Kidney (tissue), 14 donors: ENCODE results near the gene AEN. TPM values are rescaled to one million over a fixed set of nuclear protein-coding genes. Genes with fewer than 3 reads are reported as not detected.

ENCODE experiments used
- DNase-seq, 5 donors: peaks; one replicate each; pipeline ENCODE4 v3.0.0-alpha.2; 2013 to 2020
- FAIRE-seq: peaks from 2 replicates; lab custom pipeline; 2012; peaks lifted over from hg19 to GRCh38; lab: Jason Lieb, UNC
- H3K27ac ChIP-seq, 2 donors: one replicate each; pipeline ENCODE4 v1.7.0; 2013; ENCODE audit warnings: low read depth in 2 of 2, low read length in 2 of 2, inconsistent platforms in 1 of 2
- H3K27me3 ChIP-seq: one replicate; pipeline ENCODE4 v1.7.1; 2013; ENCODE audit warnings: low read length, inconsistent platforms; ENCODE audit not compliant: control insufficient read depth, insufficient read depth
- H3K36me3 ChIP-seq, 3 donors: one replicate each; pipeline versions ENCODE4 v1.7.0 to v1.7.1; 2013; ENCODE audit warnings: low read length in 3 of 3, control low read depth in 1 of 3, inconsistent platforms in 1 of 3; ENCODE audit not compliant: insufficient read depth in 3 of 3, control insufficient read depth in 2 of 3
- H3K4me1 ChIP-seq, 3 donors: one replicate each; pipeline versions ENCODE4 v1.7.0 to v1.7.1; 2013; ENCODE audit warnings: low read length in 3 of 3, inconsistent platforms in 1 of 3, low read depth in 1 of 3; ENCODE audit not compliant: control insufficient read depth in 2 of 3, insufficient read depth in 2 of 3
- H3K4me3 ChIP-seq, 3 donors: one replicate each; pipeline versions ENCODE4 v1.7.0 to v1.8.1; 2013; ENCODE audit warnings: low read length in 3 of 3, control low read depth in 1 of 3, inconsistent platforms in 1 of 3
- H3K9ac ChIP-seq, 3 donors: one replicate each; pipeline versions ENCODE4 v1.7.0 to v1.7.1; 2013; ENCODE audit warnings: low read length in 3 of 3, control low read depth in 1 of 3, inconsistent platforms in 1 of 3
- H3K9me3 ChIP-seq, 3 donors: one replicate each; pipeline versions ENCODE4 v1.7.0 to v1.7.1; 2013; ENCODE audit warnings: low read length in 3 of 3, control low read depth in 1 of 3, inconsistent platforms in 1 of 3; ENCODE audit not compliant: control insufficient read depth in 2 of 3, insufficient read depth in 1 of 3
- CTCF ChIP-seq: IDR thresholded peaks from 3 replicates; pipeline ENCODE4 v1.5.1; 2012; ENCODE audit warnings: mild to moderate bottlenecking, moderate library complexity, borderline replicate concordance; ENCODE audit not compliant: insufficient read depth; ENCODE audit errors: extremely low read depth
- intact Hi-C: fragments of 100-400 bp; cut with DNase I; formaldehyde crosslinking; loops from one replicate; pipeline ENCODE4 v1.11.1; 2022
- polyA plus RNA-seq: library from polyadenylated mRNA; stranded (reverse); fragments of 350-450 nt; fragmentation: Illumina TruSeq; extraction: RNeasy Lipid Tissue Mini Kit (QIAGEN cat#74804); gene quantifications from one replicate; pipeline ENCODE4 v1.2.3, GENCODE V29; 2014; ENCODE audit warnings: low read depth, low replicate concordance; ENCODE audit not compliant: insufficient read depth
- total RNA-seq: library from RNA; stranded (reverse); fragmentation: NEBNext Ultra II Directional; extraction: Animal tissue kit (Norgen Biotek cat#: 25700); gene quantifications from one replicate; pipeline ENCODE4 v1.2.1, GENCODE V29; 2021
- donor health status: control.
- donor health status: control.
- donor health status: control.
- donor health status: control.
- donor health status: control.
- donor health status: DM: yes; HTN: yes; CAD: no.
- donor health status: Normal renal cell carcinoma (clear cell type).

AEN gene
- total and polyA plus RNA-seq, 2 donors from 2014 or later = 6.2 to 17.4 TPM

- DNase-seq (no peak), FAIRE-seq (no peak)
- TF ChIP-seq CTCF = no peak
- no peaks in the 10 kb centered on the region for H3K36me3 ChIP-seq
- no peak overlapping the region for H3K4me3 ChIP-seq
- intact Hi-C loops = no loop called here
- no peaks in the 10 kb centered on the region for H3K9me3 ChIP-seq
- no peak overlapping the region for H3K27ac ChIP-seq
- no peaks in the 10 kb centered on the region for H3K4me1 ChIP-seq
- H3K9ac ChIP-seq = no peak overlapping the region
- no peaks in the 10 kb centered on the region for H3K27me3 ChIP-seq
Measured at GRCh38 chr15:88661041-88661700, 40.0 kb downstream of the AEN start.

GRCh38 chr15:88661761-88662556 lies 40.8 kb downstream of the AEN start:
- Histone ChIP-seq H3K36me3 (no peaks in the 10 kb centered on the region), H3K27ac (no peak overlapping the region), H3K4me3 (no peak overlapping the region), H3K4me1 (no peaks in the 10 kb centered on the region), H3K9me3 (no peaks in the 10 kb centered on the region), H3K27me3 (no peaks in the 10 kb centered on the region), H3K9ac (no peak overlapping the region)
- FAIRE-seq (no peak), DNase-seq (peak in 1 of 5 donors; percentile 56)
- TF ChIP-seq CTCF = no peak
- intact Hi-C loops = no loop called here

GRCh38 chr15:88663141-88663621 lies 42.0 kb downstream of the AEN start:
- Histone ChIP-seq H3K36me3 (no peaks in the 10 kb centered on the region), H3K4me3 (no peak overlapping the region), H3K9me3 (no peaks in the 10 kb centered on the region), H3K9ac (no peak overlapping the region), H3K4me1 (no peaks in the 10 kb centered on the region), H3K27me3 (no peaks in the 10 kb centered on the region), H3K27ac (no peak overlapping the region)
- no peak for DNase-seq
- TF ChIP-seq CTCF = no peak
- intact Hi-C loops = no loop called here
- no peak for FAIRE-seq
